Measurements from ENCODE around the gene TBX4. TPM values are rescaled to one million over a fixed set of nuclear protein-coding genes. Genes with fewer than 3 reads are reported as not detected.

TBX4 gene
- total and polyA plus RNA-seq, 2 of the 13 experiments (the other 11 are each of a cell fraction or from before 2014, with no cell fraction given) = 0.11 to 1.1 TPM

DNA sequence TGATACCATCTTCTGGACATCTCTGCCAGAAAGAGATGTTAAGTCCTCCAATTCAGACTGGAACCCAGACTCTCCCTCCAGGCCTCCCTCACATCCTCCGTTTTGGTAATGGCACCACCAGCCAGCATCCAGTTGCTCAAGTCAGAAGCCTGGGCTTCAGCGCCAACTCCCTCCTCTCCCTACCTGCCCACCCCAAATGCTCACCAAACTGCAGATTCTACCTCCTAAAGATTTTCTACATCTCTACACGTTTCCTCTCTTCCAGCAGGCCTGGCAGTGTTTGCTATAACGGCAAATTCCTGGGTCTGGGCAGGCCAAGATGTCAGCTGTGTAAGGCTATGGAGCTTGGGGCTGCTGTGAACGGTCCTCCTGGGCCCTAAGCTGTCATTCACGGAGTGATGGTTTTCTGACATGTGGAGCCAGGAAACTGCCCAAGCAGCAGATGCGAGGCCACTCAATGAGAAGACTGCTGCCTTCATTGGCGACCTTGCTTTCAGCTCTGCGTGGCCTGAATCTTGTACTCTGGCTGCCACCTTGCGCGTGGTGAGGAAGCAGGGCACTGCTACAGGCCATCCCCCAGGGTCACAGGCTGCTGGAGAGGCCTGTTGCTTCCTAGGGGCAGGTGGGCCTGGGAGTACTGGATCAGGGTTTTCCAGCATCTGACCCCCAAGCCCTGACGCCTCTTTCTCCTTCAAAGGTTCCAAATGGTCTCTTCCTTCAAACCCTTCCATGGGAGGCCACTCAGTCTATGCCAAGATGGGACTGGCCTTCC lies 37.7 kb downstream of the TBX4 start:
- Histone ChIP-seq H3K27ac (ENCODE audit: extremely low read length, insufficient read depth, low read length) (peak overlapping the region; percentile 52), H3K27me3 (ENCODE audit: control insufficient read depth in 1 of 2, insufficient read depth in 2 of 2, low read length in 2 of 2) (no peaks in the 10 kb centered on the region), H4K20me1 (ENCODE audit: insufficient read depth, low read length) (no peaks in the 10 kb centered on the region), H3K9me3 (ENCODE audit: low read length) (no peaks in the 10 kb centered on the region), H3K4me1 (ENCODE audit: insufficient read depth, low read length) (peaks cover 91% of the 10 kb centered on the region), H3K4me3 (replicated peaks in 1 of 3; ENCODE audit: insufficient read depth in 1 of 3, low read depth in 2 of 3, low read length in 3 of 3) (peak overlapping the region in 1 of 3 experiments; percentile 54; a peak in 2 of 6 replicates), H3K4me2 (ENCODE audit: low read depth, low read length) (peak overlapping the region; percentile 75), H3K36me3 (replicated peaks in 1 of 2; ENCODE audit: control insufficient read depth in 1 of 2, insufficient read depth in 2 of 2, low read length in 2 of 2) (no peaks in the 10 kb centered on the region), H3K9ac (ENCODE audit: insufficient read depth, low read depth, low read length) (peak overlapping the region; percentile 38; the same call in 1 of the 2 replicates), H3K79me2 (ENCODE audit: insufficient read depth, low read length) (no peaks in the 10 kb centered on the region), H2AFZ (ENCODE audit: low read length) (peak overlapping the region; percentile 59)
- in situ Hi-C loops (cut with HindIII; ENCODE audit: extremely low pct_ligation_motif_present, low pct_unique_long_range_greater_than_20kb) (loop anchor here (5.0 kb wide), 1 partner anchor 73 kb away; no protein-coding TSS in a partner anchor), intact Hi-C loops (cut with micrococcal nuclease; ENCODE audit: unreplicated experiment) (loop anchor here (5.0 to 10.0 kb wide), 2 partner anchors 33 to 205 kb away; no protein-coding TSS in a partner anchor)
- DNase-seq (ENCODE audit: low spot score) = no peak
- CTCF ChIA-PET (ENCODE audit: low intra/inter-chr PET ratio, low total read pairs) = no interaction called here
- WGBS (ENCODE audit: low lambda C conversion rate) = 82% methylated on average over 11 of the region's 12 CpGs
- POLR2A ChIA-PET = no interaction called here
- no TSS peak for BruUV-seq (replicated peaks)
- ATAC-seq = peak; percentile 37
- FAIRE-seq = no peak
- TF ChIP-seq ZNF350 (CRISPR knock-in tag; IDR thresholded peaks at IDR 0.05; ENCODE audit: borderline replicate concordance, low read depth) = peak; percentile 55; the same call in 1 of the 2 replicates
- TF ChIP-seq CAMTA2 (CRISPR knock-in tag; IDR thresholded peaks at IDR 0.05; ENCODE audit: borderline replicate concordance) = 0 out of 2 replicates have a peak, but pooled peaks have one; percentile 58
- peak; percentile 55; the same call in 1 of the 2 replicates for TF ChIP-seq ZFY (CRISPR knock-in tag; IDR thresholded peaks at IDR 0.05)
- TF ChIP-seq ZNF12 (CRISPR knock-in tag; IDR thresholded peaks at IDR 0.05) = no peak
- TF ChIP-seq, protein P1, sequence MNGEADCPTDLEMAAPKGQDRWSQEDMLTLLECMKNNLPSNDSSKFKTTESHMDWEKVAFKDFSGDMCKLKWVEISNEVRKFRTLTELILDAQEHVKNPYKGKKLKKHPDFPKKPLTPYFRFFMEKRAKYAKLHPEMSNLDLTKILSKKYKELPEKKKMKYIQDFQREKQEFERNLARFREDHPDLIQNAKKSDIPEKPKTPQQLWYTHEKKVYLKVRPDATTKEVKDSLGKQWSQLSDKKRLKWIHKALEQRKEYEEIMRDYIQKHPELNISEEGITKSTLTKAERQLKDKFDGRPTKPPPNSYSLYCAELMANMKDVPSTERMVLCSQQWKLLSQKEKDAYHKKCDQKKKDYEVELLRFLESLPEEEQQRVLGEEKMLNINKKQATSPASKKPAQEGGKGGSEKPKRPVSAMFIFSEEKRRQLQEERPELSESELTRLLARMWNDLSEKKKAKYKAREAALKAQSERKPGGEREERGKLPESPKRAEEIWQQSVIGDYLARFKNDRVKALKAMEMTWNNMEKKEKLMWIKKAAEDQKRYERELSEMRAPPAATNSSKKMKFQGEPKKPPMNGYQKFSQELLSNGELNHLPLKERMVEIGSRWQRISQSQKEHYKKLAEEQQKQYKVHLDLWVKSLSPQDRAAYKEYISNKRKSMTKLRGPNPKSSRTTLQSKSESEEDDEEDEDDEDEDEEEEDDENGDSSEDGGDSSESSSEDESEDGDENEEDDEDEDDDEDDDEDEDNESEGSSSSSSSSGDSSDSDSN (CRISPR knock-in tag; IDR thresholded peaks at IDR 0.05) = peak; percentile 51; the same call in 1 of the 2 replicates
- TF ChIP-seq, protein P2, sequence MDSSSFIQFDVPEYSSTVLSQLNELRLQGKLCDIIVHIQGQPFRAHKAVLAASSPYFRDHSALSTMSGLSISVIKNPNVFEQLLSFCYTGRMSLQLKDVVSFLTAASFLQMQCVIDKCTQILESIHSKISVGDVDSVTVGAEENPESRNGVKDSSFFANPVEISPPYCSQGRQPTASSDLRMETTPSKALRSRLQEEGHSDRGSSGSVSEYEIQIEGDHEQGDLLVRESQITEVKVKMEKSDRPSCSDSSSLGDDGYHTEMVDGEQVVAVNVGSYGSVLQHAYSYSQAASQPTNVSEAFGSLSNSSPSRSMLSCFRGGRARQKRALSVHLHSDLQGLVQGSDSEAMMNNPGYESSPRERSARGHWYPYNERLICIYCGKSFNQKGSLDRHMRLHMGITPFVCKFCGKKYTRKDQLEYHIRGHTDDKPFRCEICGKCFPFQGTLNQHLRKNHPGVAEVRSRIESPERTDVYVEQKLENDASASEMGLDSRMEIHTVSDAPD (CRISPR knock-in tag; IDR thresholded peaks at IDR 0.05) = 0 out of 2 replicates have a peak, but pooled peaks have one; percentile 21
- no peak for TF ChIP-seq ZBTB8A (CRISPR knock-in tag; IDR thresholded peaks at IDR 0.05; ENCODE audit: borderline replicate concordance, low read depth)
- no peak for TF ChIP-seq NFKBIZ (CRISPR knock-in tag; IDR thresholded peaks at IDR 0.05)
- TF ChIP-seq PHF8 (CRISPR knock-in tag; IDR thresholded peaks at IDR 0.05) = peak; percentile 40; the same call in 1 of the 2 replicates
- TF ChIP-seq NFYB (CRISPR knock-in tag; IDR thresholded peaks at IDR 0.05) = 0 out of 2 replicates have a peak, but pooled peaks have one; percentile 6
- 0 out of 2 replicates have a peak, but pooled peaks have one; percentile 13 for TF ChIP-seq ZNF317 (CRISPR knock-in tag; IDR thresholded peaks at IDR 0.05)
- 0 out of 2 replicates have a peak, but pooled peaks have one; percentile 45 for TF ChIP-seq ZNF746 (CRISPR knock-in tag; IDR thresholded peaks at IDR 0.05)
- TF ChIP-seq ZKSCAN8 (CRISPR knock-in tag; IDR thresholded peaks at IDR 0.05; ENCODE audit: borderline replicate concordance) = no peak
- no peak for TF ChIP-seq SMC3 (IDR thresholded peaks at IDR 0.05; ENCODE audit: low read length)
- no peak for TF ChIP-seq ZNF747 (CRISPR knock-in tag; IDR thresholded peaks at IDR 0.05; ENCODE audit: borderline replicate concordance)
- 0 out of 2 replicates have a peak, but pooled peaks have one; percentile 44 for TF ChIP-seq KDM2A (CRISPR knock-in tag; IDR thresholded peaks at IDR 0.05; ENCODE audit: borderline replicate concordance, low read depth)
- TF ChIP-seq KMT2A (CRISPR knock-in tag; IDR thresholded peaks at IDR 0.05) = 0 out of 2 replicates have a peak, but pooled peaks have one; percentile 4
- TF ChIP-seq, protein P3, sequence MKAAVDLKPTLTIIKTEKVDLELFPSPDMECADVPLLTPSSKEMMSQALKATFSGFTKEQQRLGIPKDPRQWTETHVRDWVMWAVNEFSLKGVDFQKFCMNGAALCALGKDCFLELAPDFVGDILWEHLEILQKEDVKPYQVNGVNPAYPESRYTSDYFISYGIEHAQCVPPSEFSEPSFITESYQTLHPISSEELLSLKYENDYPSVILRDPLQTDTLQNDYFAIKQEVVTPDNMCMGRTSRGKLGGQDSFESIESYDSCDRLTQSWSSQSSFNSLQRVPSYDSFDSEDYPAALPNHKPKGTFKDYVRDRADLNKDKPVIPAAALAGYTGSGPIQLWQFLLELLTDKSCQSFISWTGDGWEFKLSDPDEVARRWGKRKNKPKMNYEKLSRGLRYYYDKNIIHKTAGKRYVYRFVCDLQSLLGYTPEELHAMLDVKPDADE (CRISPR knock-in tag; IDR thresholded peaks at IDR 0.05) = no peak
- no peak for TF ChIP-seq MTA3 (CRISPR knock-in tag; IDR thresholded peaks at IDR 0.05)
- TF ChIP-seq MED1 (CRISPR knock-in tag; IDR thresholded peaks at IDR 0.05) = no peak

All from HepG2 (cell line).